AG04449 (cell line): ENCODE data around the gene HOXD11.

Source experiments
- CTCF ChIA-PET: fragments of 350-600 bp; formaldehyde crosslinking; extraction: SDS; loops from one replicate; lab custom pipeline; 2021; ENCODE audit warnings: antibody characterized with exemption; lab: Yijun Ruan, JAX
- POLR2A ChIA-PET: fragments of 400-600, 350-600 bp; formaldehyde crosslinking; extraction: SDS; loops from one replicate; lab custom pipeline; 2020; ENCODE audit warnings: antibody characterized with exemption, inconsistent platforms; lab: Yijun Ruan, JAX
- DNase-seq: peaks from one replicate; pipeline ENCODE4 v3.0.0-alpha.2; 2010; ENCODE audit warnings: low read depth, low spot score
- H3K4me3 ChIP-seq: 2 replicates; pipeline ENCODE4 v1.5.1; 2011; ENCODE audit warnings: low read depth, mild to moderate bottlenecking, control low read depth, low read length
- TF ChIP-seq, protein P1 (sequence below): IDR thresholded peaks from one replicate; pipeline ENCODE4 v1.5.1; 2011; ENCODE audit warnings: mild to moderate bottlenecking, moderate library complexity, low read length, control low read depth, inconsistent platforms; ENCODE audit not compliant: insufficient read depth; ENCODE audit errors: missing control alignments

HOXD11 gene

DNA sequence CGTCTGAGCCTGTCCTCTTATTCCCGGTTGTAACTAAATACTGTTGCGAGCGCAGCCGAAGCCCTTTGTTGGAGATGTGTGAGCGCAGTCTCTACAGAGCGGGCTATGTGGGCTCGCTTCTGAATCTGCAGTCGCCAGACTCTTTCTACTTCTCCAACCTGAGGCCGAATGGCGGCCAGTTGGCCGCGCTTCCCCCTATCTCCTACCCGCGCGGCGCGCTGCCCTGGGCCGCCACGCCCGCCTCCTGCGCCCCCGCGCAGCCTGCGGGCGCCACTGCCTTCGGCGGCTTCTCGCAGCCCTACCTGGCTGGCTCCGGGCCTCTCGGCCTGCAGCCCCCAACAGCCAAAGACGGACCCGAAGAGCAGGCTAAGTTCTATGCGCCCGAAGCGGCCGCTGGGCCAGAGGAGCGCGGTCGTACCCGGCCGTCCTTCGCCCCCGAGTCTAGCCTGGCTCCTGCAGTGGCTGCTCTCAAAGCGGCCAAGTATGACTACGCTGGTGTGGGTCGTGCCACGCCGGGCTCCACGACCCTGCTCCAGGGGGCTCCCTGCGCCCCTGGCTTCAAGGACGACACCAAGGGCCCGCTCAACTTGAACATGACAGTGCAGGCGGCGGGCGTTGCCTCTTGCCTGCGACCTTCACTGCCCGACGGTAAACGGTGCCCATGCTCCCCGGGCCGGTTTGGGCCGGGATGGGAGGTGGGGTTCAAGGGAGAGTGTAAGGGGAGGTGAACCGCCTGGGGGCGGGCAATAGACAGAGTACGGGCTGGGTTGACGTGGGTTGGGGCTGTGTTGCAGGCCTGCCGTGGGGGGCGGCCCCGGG is 7.1 kb upstream of the HOXD11 start, which contains the start of gene HOXD12:
HOXD12 (plus strand) TSS at position 68 of the 819 bp plus-strand sequence; CDS start at position 75, 7 bp downstream.
- TF ChIP-seq, protein P1, sequence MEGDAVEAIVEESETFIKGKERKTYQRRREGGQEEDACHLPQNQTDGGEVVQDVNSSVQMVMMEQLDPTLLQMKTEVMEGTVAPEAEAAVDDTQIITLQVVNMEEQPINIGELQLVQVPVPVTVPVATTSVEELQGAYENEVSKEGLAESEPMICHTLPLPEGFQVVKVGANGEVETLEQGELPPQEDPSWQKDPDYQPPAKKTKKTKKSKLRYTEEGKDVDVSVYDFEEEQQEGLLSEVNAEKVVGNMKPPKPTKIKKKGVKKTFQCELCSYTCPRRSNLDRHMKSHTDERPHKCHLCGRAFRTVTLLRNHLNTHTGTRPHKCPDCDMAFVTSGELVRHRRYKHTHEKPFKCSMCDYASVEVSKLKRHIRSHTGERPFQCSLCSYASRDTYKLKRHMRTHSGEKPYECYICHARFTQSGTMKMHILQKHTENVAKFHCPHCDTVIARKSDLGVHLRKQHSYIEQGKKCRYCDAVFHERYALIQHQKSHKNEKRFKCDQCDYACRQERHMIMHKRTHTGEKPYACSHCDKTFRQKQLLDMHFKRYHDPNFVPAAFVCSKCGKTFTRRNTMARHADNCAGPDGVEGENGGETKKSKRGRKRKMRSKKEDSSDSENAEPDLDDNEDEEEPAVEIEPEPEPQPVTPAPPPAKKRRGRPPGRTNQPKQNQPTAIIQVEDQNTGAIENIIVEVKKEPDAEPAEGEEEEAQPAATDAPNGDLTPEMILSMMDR = no peak
- DNase-seq = no peak
- H3K4me3 ChIP-seq = no peak within 1 kb of the TSS
- CTCF ChIA-PET = interaction anchor here (6.3 kb wide), 1 partner anchor 733 kb away, joined by 82 read pairs; no protein-coding TSS in a partner anchor
- POLR2A ChIA-PET = no interaction called here

GRCh38 chr2:176100547-176101140 is 6.4 kb upstream of the HOXD11 start:
- POLR2A ChIA-PET = no interaction called here
- TF ChIP-seq, protein P1 = no peak
- DNase-seq = no peak
- CTCF ChIA-PET = no interaction called here
- no peak overlapping the region for H3K4me3 ChIP-seq

GRCh38 chr2:176101216-176101830 is 5.8 kb upstream of the HOXD11 start:
- DNase-seq = no peak
- TF ChIP-seq, protein P1 = no peak
- CTCF ChIA-PET = interaction anchor here (2.1 to 2.3 kb wide), 2 partner anchors 9 to 26 kb away, joined by 6 to 22 read pairs; no protein-coding TSS in a partner anchor
- POLR2A ChIA-PET = no interaction called here
- no peak overlapping the region for H3K4me3 ChIP-seq

- DNase-seq = no peak
- no peak overlapping the region for H3K4me3 ChIP-seq
- TF ChIP-seq, protein P1 = no peak
- CTCF ChIA-PET = interaction anchor here (1.0 to 2.3 kb wide), 3 partner anchors 9 to 412 kb away, joined by 4 to 22 read pairs (median 6); no protein-coding TSS in a partner anchor
- POLR2A ChIA-PET = no interaction called here
Measured at GRCh38 chr2:176101842-176102241, 5.2 kb upstream of the HOXD11 start.

GRCh38 chr2:176102309-176102866 is 4.7 kb upstream of the HOXD11 start:
- ChIA-PET CTCF (interaction anchor here (0.9 to 2.3 kb wide), 7 partner anchors 8 to 1046 kb away, joined by 3 to 22 read pairs (median 5); no protein-coding TSS in a partner anchor), POLR2A (no interaction called here)

More at GRCh38 chr2:176102309-176102866, 4.7 kb upstream of the HOXD11 start:
- no peak for DNase-seq
- H3K4me3 ChIP-seq = no peak overlapping the region
- TF ChIP-seq, protein P1 = no peak
